ENCODE results near the gene PARN.

Gene PARN

GRCh38 chr16:14392960-14393359 lies 237.1 kb downstream of the PARN start:
- no peak overlapping the region for H3K27ac ChIP-seq (ENCODE audit: low read length)
- H3K27me3 ChIP-seq (ENCODE audit: control insufficient read depth, insufficient read depth, low read length): no peaks in the 10 kb centered on the region
- no peaks in the 10 kb centered on the region for H3K4me1 ChIP-seq (ENCODE audit: control insufficient read depth, insufficient read depth, low read length)
- no peaks in the 10 kb centered on the region for H3K9me3 ChIP-seq (ENCODE audit: control insufficient read depth, insufficient read depth, low read length)
- DNase-seq (ENCODE audit: low read depth, low spot score): no peak
- no CpG with 5 or more reads among the region's 6 CpGs for WGBS (ENCODE audit: insufficient coverage, insufficient read length)
- no peaks in the 10 kb centered on the region for H3K36me3 ChIP-seq (ENCODE audit: control insufficient read depth, insufficient read depth, low read length)
- H3K4me3 ChIP-seq (ENCODE audit: low read length): no peak overlapping the region

DNA sequence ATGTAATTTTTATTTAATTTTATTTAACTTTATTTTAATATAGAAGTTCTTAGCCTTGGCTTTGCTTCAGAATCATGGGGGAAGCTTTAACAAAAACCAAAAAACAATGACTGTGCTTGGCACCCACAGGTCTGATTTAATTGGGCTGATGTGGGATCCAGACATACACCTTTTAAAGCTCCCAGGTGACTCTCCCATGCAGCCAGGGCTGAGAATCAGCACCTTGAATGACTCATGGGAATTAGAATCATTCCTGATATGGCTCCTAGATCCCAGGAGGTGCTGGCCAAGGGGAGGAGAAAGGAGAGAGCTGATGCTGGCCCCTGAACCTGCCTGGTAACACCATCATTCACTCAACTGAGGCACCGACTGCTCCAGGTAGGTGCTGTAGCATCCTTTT lies 240.7 kb downstream of the PARN start:
- Histone ChIP-seq H3K4me1 (ENCODE audit: control insufficient read depth, insufficient read depth, low read length) (no peaks in the 10 kb centered on the region), H3K9me3 (ENCODE audit: control insufficient read depth, insufficient read depth, low read length) (no peaks in the 10 kb centered on the region), H3K36me3 (ENCODE audit: control insufficient read depth, insufficient read depth, low read length) (no peaks in the 10 kb centered on the region), H3K4me3 (ENCODE audit: low read length) (no peak overlapping the region), H3K27ac (ENCODE audit: low read length) (no peak overlapping the region), H3K27me3 (ENCODE audit: control insufficient read depth, insufficient read depth, low read length) (no peaks in the 10 kb centered on the region)
- no peak for DNase-seq (ENCODE audit: low read depth, low spot score)
- no CpG with 5 or more reads among the region's 1 CpG for WGBS (ENCODE audit: insufficient coverage, insufficient read length)

- no peaks in the 10 kb centered on the region for H3K4me1 ChIP-seq (ENCODE audit: control insufficient read depth, insufficient read depth, low read length)
- H3K36me3 ChIP-seq (ENCODE audit: control insufficient read depth, insufficient read depth, low read length): no peaks in the 10 kb centered on the region
- WGBS (ENCODE audit: insufficient coverage, insufficient read length): no CpG with 5 or more reads among the region's 7 CpGs
- no peaks in the 10 kb centered on the region for H3K27me3 ChIP-seq (ENCODE audit: control insufficient read depth, insufficient read depth, low read length)
- DNase-seq (ENCODE audit: low read depth, low spot score): no peak
- H3K4me3 ChIP-seq (ENCODE audit: low read length): no peak overlapping the region
- H3K27ac ChIP-seq (ENCODE audit: low read length): no peak overlapping the region
- no peaks in the 10 kb centered on the region for H3K9me3 ChIP-seq (ENCODE audit: control insufficient read depth, insufficient read depth, low read length)
Observed at GRCh38 chr16:14388243-14388642, 241.8 kb downstream of the PARN start.

GRCh38 chr16:14386115-14386514 lies 243.9 kb downstream of the PARN start:
- H3K4me3 ChIP-seq (ENCODE audit: low read length): no peak overlapping the region
- no peaks in the 10 kb centered on the region for H3K36me3 ChIP-seq (ENCODE audit: control insufficient read depth, insufficient read depth, low read length)
- no CpG with 5 or more reads among the region's 3 CpGs for WGBS (ENCODE audit: insufficient coverage, insufficient read length)
- no peak for DNase-seq (ENCODE audit: low read depth, low spot score)
- H3K27ac ChIP-seq (ENCODE audit: low read length): no peak overlapping the region
- H3K9me3 ChIP-seq (ENCODE audit: control insufficient read depth, insufficient read depth, low read length): no peaks in the 10 kb centered on the region
- no peaks in the 10 kb centered on the region for H3K27me3 ChIP-seq (ENCODE audit: control insufficient read depth, insufficient read depth, low read length)
- H3K4me1 ChIP-seq (ENCODE audit: control insufficient read depth, insufficient read depth, low read length): no peaks in the 10 kb centered on the region
